ENCODE results near the gene ZNF837.
"Not testable (repeated sequence)": the region's sequence is repeated elsewhere in the genome, so short reads cannot be mapped to it uniquely, and the experiment has no call there.

GRCh38 chr19:58403920-58404478, 23.2 kb upstream of the ZNF837 start:
- not testable (repeated sequence) for TF ChIP-seq CTCF (conservative IDR thresholded peaks at IDR 0.05 in 1 of 2, IDR thresholded peaks at IDR 0.05 in 1 of 2; ENCODE audit: extremely low read depth in 1 of 2, insufficient read depth in 1 of 2, low read depth in 1 of 2, low read length in 2 of 2); EZH2 (IDR thresholded peaks at IDR 0.05; ENCODE audit: borderline replicate concordance, low read length)
